BE2C (cell line): ENCODE measurements around the gene PARD3.

Experiments
- DNase-seq: peaks from one replicate; pipeline ENCODE4 v3.0.0-alpha.2; 2020
- H3K27me3 ChIP-seq: fragments of 250-450 bp; sonication (Bioruptor Pico); 2 replicates; pipeline ENCODE4 v1.5.1; 2020; ENCODE audit warnings: mild to moderate bottlenecking
- H3K36me3 ChIP-seq: fragments of 250-450 bp; sonication (Bioruptor Pico); 2 replicates; pipeline ENCODE4 v1.5.1; 2020; ENCODE audit warnings: mild to moderate bottlenecking
- H3K4me1 ChIP-seq: fragments of 250-450 bp; sonication (Bioruptor Pico); 2 replicates; pipeline ENCODE4 v1.5.1; 2020
- H3K4me3 ChIP-seq: 2 replicates; pipeline ENCODE4 v1.5.1; 2011; ENCODE audit warnings: low read depth, low read length
- H3K9me3 ChIP-seq: fragments of 250-450 bp; sonication (Bioruptor Pico); 2 replicates; pipeline ENCODE4 v1.5.1; 2020
- CTCF ChIP-seq: IDR thresholded peaks from 2 replicates; pipeline ENCODE4 v1.5.1; 2012; ENCODE audit warnings: mild to moderate bottlenecking, low read depth, low read length

PARD3 gene

GRCh38 chr10:34590793-34591192, 224.3 kb downstream of the PARD3 start:
- H3K4me1 ChIP-seq = peaks cover 3% of the 10 kb centered on the region
- no peaks in the 10 kb centered on the region for H3K36me3 ChIP-seq
- no peak for DNase-seq
- no peaks in the 10 kb centered on the region for H3K9me3 ChIP-seq
- no peak overlapping the region for H3K4me3 ChIP-seq
- H3K27me3 ChIP-seq = no peaks in the 10 kb centered on the region
- no peak for TF ChIP-seq CTCF

GRCh38 chr10:34589275-34589674, 225.8 kb downstream of the PARD3 start:
- H3K27me3 ChIP-seq = no peaks in the 10 kb centered on the region

GRCh38 chr10:34587680-34588019, 227.4 kb downstream of the PARD3 start:
- no peak overlapping the region for H3K4me3 ChIP-seq
- no peak for TF ChIP-seq CTCF
- no peaks in the 10 kb centered on the region for H3K27me3 ChIP-seq
- no peaks in the 10 kb centered on the region for H3K36me3 ChIP-seq
- H3K4me1 ChIP-seq = no peaks in the 10 kb centered on the region; the same call in none of the 2 replicates
- no peak for DNase-seq
- no peaks in the 10 kb centered on the region for H3K9me3 ChIP-seq

More at GRCh38 chr10:34589275-34589674, 225.8 kb downstream of the PARD3 start:
- Histone ChIP-seq H3K9me3 (no peaks in the 10 kb centered on the region), H3K4me1 (peaks cover 3% of the 10 kb centered on the region), H3K36me3 (no peaks in the 10 kb centered on the region), H3K4me3 (no peak overlapping the region)
- no peak for DNase-seq
- no peak for TF ChIP-seq CTCF

- no peak for DNase-seq
- no peaks in the 10 kb centered on the region; the same call in none of the 2 replicates for H3K4me1 ChIP-seq
- TF ChIP-seq CTCF = no peak
- no peaks in the 10 kb centered on the region for H3K9me3 ChIP-seq
- no peaks in the 10 kb centered on the region for H3K36me3 ChIP-seq
- H3K27me3 ChIP-seq = no peaks in the 10 kb centered on the region
- no peak overlapping the region for H3K4me3 ChIP-seq
These were observed 228.0 kb downstream of the PARD3 start for GRCh38 chr10:34587002-34587679.

- Histone ChIP-seq H3K36me3 (no peaks in the 10 kb centered on the region), H3K27me3 (no peaks in the 10 kb centered on the region), H3K4me3 (no peak overlapping the region), H3K9me3 (no peaks in the 10 kb centered on the region), H3K4me1 (no peaks in the 10 kb centered on the region; the same call in none of the 2 replicates)
- DNase-seq = no peak
- no peak for TF ChIP-seq CTCF
These were observed 229.5 kb downstream of the PARD3 start for GRCh38 chr10:34585422-34586112.

- Histone ChIP-seq H3K9me3 (no peaks in the 10 kb centered on the region), H3K36me3 (no peaks in the 10 kb centered on the region), H3K4me3 (no peak overlapping the region), H3K27me3 (no peaks in the 10 kb centered on the region), H3K4me1 (no peaks in the 10 kb centered on the region; the same call in none of the 2 replicates)
- no peak for DNase-seq
- no peak for TF ChIP-seq CTCF
These were observed 230.9 kb downstream of the PARD3 start for GRCh38 chr10:34584164-34584563.
